Astrocyte (in vitro differentiated cells and primary cell): ENCODE measurements around the gene PLXND1. TPM values are rescaled to one million over a fixed set of nuclear protein-coding genes. Genes with fewer than 3 reads are reported as not detected.

Experiments
- DNase-seq: peaks from one replicate; pipeline ENCODE4 v3.0.0-alpha.2; 2010; ENCODE audit warnings: low read depth
- FAIRE-seq: peaks from 2 replicates; lab custom pipeline; 2011; peaks lifted over from hg19 to GRCh38; lab: Jason Lieb, UNC
- H2AFZ ChIP-seq: 2 replicates; pipeline ENCODE4 v1.6.0; 2012; ENCODE audit warnings: low read depth, low read length, inconsistent platforms
- H3K27ac ChIP-seq: 2 replicates; pipeline ENCODE4 v1.5.1; 2011; ENCODE audit warnings: low read depth, low read length, inconsistent platforms
- H3K27me3 ChIP-seq: 2 replicates; pipeline ENCODE4 v1.6.0; 2011; ENCODE audit warnings: low read length, inconsistent platforms; ENCODE audit not compliant: insufficient read depth
- H3K36me3 ChIP-seq: 2 replicates; pipeline ENCODE4 v1.5.1; 2011; ENCODE audit warnings: low read length, inconsistent platforms; ENCODE audit not compliant: insufficient read depth
- H3K4me1 ChIP-seq: 2 replicates; pipeline ENCODE4 v1.5.1; 2011; ENCODE audit warnings: low read length, inconsistent platforms; ENCODE audit not compliant: insufficient read depth
- H3K4me2 ChIP-seq: 2 replicates; pipeline ENCODE4 v1.6.0; 2012; ENCODE audit warnings: low read length, inconsistent platforms
- H3K4me3 ChIP-seq: 2 replicates; pipeline ENCODE4 v1.5.1; 2011; ENCODE audit warnings: low read depth, mild to moderate bottlenecking, low read length, inconsistent platforms; ENCODE audit not compliant: insufficient read depth
- H3K79me2 ChIP-seq: 2 replicates; pipeline ENCODE4 v1.6.0; 2012; ENCODE audit warnings: mild to moderate bottlenecking, low read length, inconsistent platforms; ENCODE audit not compliant: insufficient read depth
- H3K9ac ChIP-seq: 2 replicates; pipeline ENCODE4 v1.6.0; 2012; ENCODE audit warnings: mild to moderate bottlenecking, low read length, inconsistent platforms
- H3K9me3 ChIP-seq: 2 replicates; pipeline ENCODE4 v1.5.1; 2012; ENCODE audit warnings: low read depth, mild to moderate bottlenecking, low read length, inconsistent platforms; ENCODE audit not compliant: insufficient read depth
- H4K20me1 ChIP-seq: 2 replicates; pipeline ENCODE4 v1.6.0; 2012; ENCODE audit warnings: low read length, inconsistent platforms; ENCODE audit not compliant: insufficient read depth
- H3K27ac Mint-ChIP-seq: one replicate; pipeline ENCODE4 v1.8.0; 2021; ENCODE audit warnings: mild to moderate bottlenecking, mixed read lengths; ENCODE audit not compliant: unreplicated experiment
- H3K27me3 Mint-ChIP-seq: one replicate; pipeline ENCODE4 v1.8.0; 2021; ENCODE audit warnings: low read depth, mixed read lengths; ENCODE audit not compliant: unreplicated experiment
- H3K36me3 Mint-ChIP-seq: one replicate; pipeline ENCODE4 v1.8.0; 2021; ENCODE audit warnings: low read depth, mixed read lengths; ENCODE audit not compliant: unreplicated experiment
- H3K4me1 Mint-ChIP-seq: one replicate; pipeline ENCODE4 v1.8.0; 2021; ENCODE audit warnings: low read depth, mixed read lengths; ENCODE audit not compliant: unreplicated experiment
- H3K4me3 Mint-ChIP-seq: one replicate; pipeline ENCODE4 v1.8.0; 2021; ENCODE audit warnings: mild to moderate bottlenecking, moderate library complexity, mixed read lengths; ENCODE audit not compliant: unreplicated experiment
- H3K9me3 Mint-ChIP-seq: one replicate; pipeline ENCODE4 v1.8.0; 2021; ENCODE audit warnings: mild to moderate bottlenecking, mixed read lengths; ENCODE audit not compliant: unreplicated experiment
- CTCF ChIP-seq: IDR thresholded peaks from 2 replicates; pipeline ENCODE4 v1.5.1; 2011; ENCODE audit warnings: low read depth, mild to moderate bottlenecking, inconsistent platforms, low read length, moderate library complexity; ENCODE audit not compliant: insufficient read depth
- EZH2 ChIP-seq: IDR thresholded peaks from 2 replicates; pipeline ENCODE4 v1.6.1; 2012; ENCODE audit warnings: mild to moderate bottlenecking, low read length, inconsistent platforms; ENCODE audit not compliant: insufficient read depth
- total RNA-seq: library from RNA; stranded (reverse); gene quantifications from 2 replicates; pipeline ENCODE4 v1.2.1, GENCODE V29; 2021

The PLXND1 gene
- total RNA-seq, 1 donor from 2014 or later, result 184 TPM

- Mint-ChIP-seq H3K27ac (peak overlapping the region; percentile 88), H3K27me3 (no peaks in the 10 kb centered on the region), H3K9me3 (no peaks in the 10 kb centered on the region), H3K4me3 (no peak overlapping the region), H3K4me1 (peaks cover 33% of the 10 kb centered on the region), H3K36me3 (no peaks in the 10 kb centered on the region)
- FAIRE-seq, result no peak
- H3K9ac ChIP-seq, result no peak overlapping the region
- H3K27ac ChIP-seq, result peak overlapping the region; percentile 57
- peaks cover 4% of the 10 kb centered on the region for H4K20me1 ChIP-seq
- H3K9me3 ChIP-seq, result no peaks in the 10 kb centered on the region
- no peak overlapping the region for H3K4me3 ChIP-seq
- H3K4me2 ChIP-seq, result peak overlapping the region; percentile 36
- H3K27me3 ChIP-seq, result no peaks in the 10 kb centered on the region
- no peak overlapping the region for H2AFZ ChIP-seq
- peaks cover 10% of the 10 kb centered on the region for H3K79me2 ChIP-seq
- DNase-seq, result no peak
- peaks cover 58% of the 10 kb centered on the region for H3K4me1 ChIP-seq
- TF ChIP-seq CTCF, result no peak
- H3K36me3 ChIP-seq, result no peaks in the 10 kb centered on the region
These were observed 3.8 kb upstream of the PLXND1 start for GRCh38 chr3:129610276-129610675.

DNA sequence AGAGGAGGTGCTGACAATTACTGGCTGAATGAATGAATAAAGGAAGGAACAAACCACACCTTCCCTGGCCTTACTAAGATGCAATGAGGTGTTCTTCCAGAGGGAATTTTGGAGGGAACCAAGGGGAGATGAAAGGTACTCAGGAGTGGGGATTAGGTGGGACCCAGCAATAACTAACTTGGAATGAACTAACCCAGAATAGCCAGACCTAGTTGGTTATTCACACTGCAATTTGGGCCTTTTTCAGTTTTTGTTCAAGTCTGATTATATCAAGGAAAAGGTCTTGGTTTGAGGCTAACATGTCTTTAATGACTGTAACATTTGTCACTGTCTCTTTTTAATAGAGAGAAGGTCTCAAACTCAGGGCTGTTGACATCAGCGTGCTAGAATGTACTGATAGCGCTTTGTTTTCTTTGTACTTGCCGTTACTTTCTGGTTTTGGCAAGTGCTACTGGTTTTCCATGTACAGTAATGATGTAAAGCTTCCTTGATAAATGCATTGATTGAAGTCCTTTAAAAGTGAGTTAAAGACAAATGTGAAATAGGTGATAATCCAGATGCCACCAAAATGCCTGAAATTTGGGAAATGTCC lies 3.2 kb upstream of the PLXND1 start:
- Histone ChIP-seq H3K4me2 (peak overlapping the region; percentile 36), H3K79me2 (peaks cover 15% of the 10 kb centered on the region), H2AFZ (no peak overlapping the region), H3K36me3 (no peaks in the 10 kb centered on the region), H4K20me1 (peaks cover 8% of the 10 kb centered on the region), H3K4me1 (peaks cover 61% of the 10 kb centered on the region), H3K27me3 (no peaks in the 10 kb centered on the region), H3K9ac (no peak overlapping the region), H3K27ac (peak overlapping the region; percentile 57), H3K4me3 (no peak overlapping the region), H3K9me3 (no peaks in the 10 kb centered on the region)
- no peaks in the 10 kb centered on the region for H3K9me3 Mint-ChIP-seq
- FAIRE-seq (peak; percentile 70), DNase-seq (peak; percentile 86)
- no peaks in the 10 kb centered on the region for H3K27me3 Mint-ChIP-seq
- peaks cover 33% of the 10 kb centered on the region for H3K4me1 Mint-ChIP-seq
- H3K27ac Mint-ChIP-seq, result peak overlapping the region; percentile 88
- no peaks in the 10 kb centered on the region for H3K36me3 Mint-ChIP-seq
- TF ChIP-seq CTCF (no peak), EZH2 (no peak)
- H3K4me3 Mint-ChIP-seq, result no peak overlapping the region

DNA sequence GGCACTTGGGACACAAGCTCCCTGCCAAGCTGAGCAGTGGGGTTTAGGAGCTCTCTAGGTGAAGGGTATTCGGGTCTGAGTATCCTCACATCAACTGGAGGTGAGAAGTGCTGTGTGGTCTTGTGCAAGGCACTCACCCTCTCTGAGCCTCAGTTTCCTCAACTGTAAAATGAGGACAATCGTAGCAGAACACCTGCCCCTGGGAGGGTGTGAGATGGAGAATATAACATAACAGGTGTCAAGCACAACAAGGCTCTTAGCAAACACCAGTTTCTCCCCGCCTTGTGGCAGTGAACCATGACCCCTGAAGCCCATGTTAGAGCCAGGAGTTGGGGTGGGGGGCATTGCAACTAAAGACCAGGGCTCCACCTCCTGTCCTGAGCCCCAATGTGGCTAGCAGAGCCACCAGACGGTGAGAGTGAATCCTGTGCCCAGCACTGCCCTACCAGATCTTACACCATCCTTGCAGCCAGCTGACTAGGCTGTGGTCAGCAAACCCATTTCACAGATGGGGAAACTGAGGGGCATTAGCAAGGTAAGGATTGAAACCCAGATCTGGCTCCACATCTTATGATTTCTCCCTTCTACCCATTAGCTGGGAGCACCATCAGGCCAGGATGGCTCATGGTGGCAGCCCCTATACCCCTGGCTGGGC lies 2.6 kb upstream of the PLXND1 start:
- no peak overlapping the region for H3K4me3 ChIP-seq
- peak overlapping the region; percentile 48 for H3K4me2 ChIP-seq
- H3K9ac ChIP-seq, result no peak overlapping the region
- no peaks in the 10 kb centered on the region for H3K27me3 Mint-ChIP-seq
- H2AFZ ChIP-seq, result peak overlapping the region; percentile 36
- no peak overlapping the region for H3K27ac ChIP-seq
- FAIRE-seq, result no peak
- peaks cover 35% of the 10 kb centered on the region for H3K4me1 Mint-ChIP-seq
- H3K79me2 ChIP-seq, result peaks cover 21% of the 10 kb centered on the region
- H4K20me1 ChIP-seq, result peaks cover 14% of the 10 kb centered on the region
- no peaks in the 10 kb centered on the region for H3K9me3 Mint-ChIP-seq
- H3K4me3 Mint-ChIP-seq, result peak overlapping the region; percentile 50
- H3K36me3 ChIP-seq, result no peaks in the 10 kb centered on the region
- H3K9me3 ChIP-seq, result no peaks in the 10 kb centered on the region
- H3K4me1 ChIP-seq, result peaks cover 67% of the 10 kb centered on the region
- peak overlapping the region; percentile 68 for H3K27ac Mint-ChIP-seq
- H3K27me3 ChIP-seq, result no peaks in the 10 kb centered on the region
- no peak for DNase-seq
- TF ChIP-seq EZH2 (no peak), CTCF (no peak)
- H3K36me3 Mint-ChIP-seq, result no peaks in the 10 kb centered on the region
